ENCODE results near the gene DMXL2. TPM values are rescaled to one million over a fixed set of nuclear protein-coding genes. Genes with fewer than 3 reads are reported as not detected.

Gene DMXL2
- total and polyA plus RNA-seq, 9 of the 15 experiments (the other 6 are each of a cell fraction or from before 2014, with no cell fraction given): 9.3 to 57.7 (median 30.7) TPM

GRCh38 chr15:51634591-51635198 is 12.1 kb upstream of the DMXL2 start (continued):
- no peak for TF ChIP-seq SIN3A (IDR thresholded peaks at IDR 0.05; ENCODE audit: borderline replicate concordance in 2 of 2, control insufficient read depth in 1 of 2, low read depth in 2 of 2, low read length in 2 of 2)
- no peak for TF ChIP-seq ZFP1 (CRISPR knock-in tag; IDR thresholded peaks at IDR 0.05)
- TF ChIP-seq ZNF77 (CRISPR knock-in tag; IDR thresholded peaks at IDR 0.05): no peak
- TF ChIP-seq TCF7L2 (IDR thresholded peaks at IDR 0.05; ENCODE audit: low read depth, low read length): no peak
- no peak for TF ChIP-seq PTBP1 (IDR thresholded peaks at IDR 0.05; ENCODE audit: low read depth, low read length)
- no peak for TF ChIP-seq ZNF347 (CRISPR knock-in tag; IDR thresholded peaks at IDR 0.05; ENCODE audit: low read depth)
- TF ChIP-seq SMAD3 (CRISPR knock-in tag; conservative IDR thresholded peaks at IDR 0.05): 0 out of 2 replicates have a peak, but pooled peaks have one; percentile 77
- TF ChIP-seq DIDO1 (tag; IDR thresholded peaks at IDR 0.05; ENCODE audit: low read depth): peak; percentile 66; the same call in 1 of the 2 replicates
- TF ChIP-seq MAZ (CRISPR knock-in tag; conservative IDR thresholded peaks at IDR 0.05 in 1 of 2, IDR thresholded peaks at IDR 0.05 in 1 of 2): peak; percentile 38 to 54; a peak in 1 of 4 replicates
- no peak for TF ChIP-seq ZNF699 (CRISPR knock-in tag; IDR thresholded peaks at IDR 0.05; ENCODE audit: insufficient replicate concordance)
- no peak for TF ChIP-seq ZNF76 (CRISPR knock-in tag; IDR thresholded peaks at IDR 0.05; ENCODE audit: borderline replicate concordance)
- no peak for TF ChIP-seq ZNF507 (tag; conservative IDR thresholded peaks at IDR 0.05)
- TF ChIP-seq PHF8 (IDR thresholded peaks at IDR 0.05; ENCODE audit: borderline replicate concordance, low read length): no peak
- no peak for TF ChIP-seq ZNF696 (CRISPR knock-in tag; conservative IDR thresholded peaks at IDR 0.05)
- TF ChIP-seq TAF1 (IDR thresholded peaks at IDR 0.05; ENCODE audit: control insufficient read depth, extremely low read depth, insufficient read depth, low read length, severe bottlenecking): no peak
- TF ChIP-seq CREB3L1 (IDR thresholded peaks at IDR 0.05; ENCODE audit: borderline replicate concordance, low read depth): no peak
- no peak for TF ChIP-seq CHCHD3 (CRISPR knock-in tag; IDR thresholded peaks at IDR 0.05)
- TF ChIP-seq HMG20A (CRISPR knock-in tag; conservative IDR thresholded peaks at IDR 0.05): no peak
- no peak for TF ChIP-seq ARNT (IDR thresholded peaks at IDR 0.05)
- TF ChIP-seq LCOR (CRISPR knock-in tag; IDR thresholded peaks at IDR 0.05): 0 out of 2 replicates have a peak, but pooled peaks have one; percentile 43
- no peak for TF ChIP-seq RBM39 (optimal IDR thresholded peaks at IDR 0.05; ENCODE audit: low read depth, low read length)
- peak; percentile 83 for TF ChIP-seq ILK (tag; IDR thresholded peaks at IDR 0.05; ENCODE audit: borderline replicate concordance, low read depth)
- TF ChIP-seq TOE1 (IDR thresholded peaks at IDR 0.05; ENCODE audit: borderline replicate concordance): no peak
- no peak for TF ChIP-seq TOE1 (CRISPR knock-in tag; IDR thresholded peaks at IDR 0.05; ENCODE audit: borderline replicate concordance, low read depth)
- no peak for TF ChIP-seq EWSR1 (IDR thresholded peaks at IDR 0.05; ENCODE audit: borderline replicate concordance, low read depth, partially characterized antibody)
- TF ChIP-seq ZFP36 (IDR thresholded peaks at IDR 0.05; ENCODE audit: low read depth, low read length, partially characterized antibody): no peak
- TF ChIP-seq SRSF1 (IDR thresholded peaks at IDR 0.05; ENCODE audit: low read depth, low read length): no peak
